Measurements from ENCODE around the gene SHTN1.

Gene SHTN1

GRCh38 chr10:116889066-116889465 is 115.9 kb downstream of the SHTN1 start:
- no peak for DNase-seq (ENCODE audit: low read depth)
- TF ChIP-seq CTCF (IDR thresholded peaks at IDR 0.05; ENCODE audit: control insufficient read depth, insufficient read depth, low read depth, low read length, missing control alignments): no peak
- H3K4me3 ChIP-seq (ENCODE audit: control insufficient read depth, low read depth, low read length): no peak overlapping the region

GRCh38 chr10:116888380-116889055 is 116.5 kb downstream of the SHTN1 start:
- no peak overlapping the region for H3K4me3 ChIP-seq (ENCODE audit: control insufficient read depth, low read depth, low read length)
- DNase-seq (ENCODE audit: low read depth): peak; percentile 54

GRCh38 chr10:116886772-116887171 is 118.2 kb downstream of the SHTN1 start:
- no peak overlapping the region for H3K4me3 ChIP-seq (ENCODE audit: control insufficient read depth, low read depth, low read length)
- TF ChIP-seq CTCF (IDR thresholded peaks at IDR 0.05; ENCODE audit: control insufficient read depth, insufficient read depth, low read depth, low read length, missing control alignments): no peak
- no peak for DNase-seq (ENCODE audit: low read depth)

More at GRCh38 chr10:116888380-116889055, 116.5 kb downstream of the SHTN1 start:
- TF ChIP-seq CTCF (IDR thresholded peaks at IDR 0.05; ENCODE audit: control insufficient read depth, insufficient read depth, low read depth, low read length, missing control alignments): no peak

- no peak for TF ChIP-seq CTCF (IDR thresholded peaks at IDR 0.05; ENCODE audit: control insufficient read depth, insufficient read depth, low read depth, low read length, missing control alignments)
- no peak for DNase-seq (ENCODE audit: low read depth)
- H3K4me3 ChIP-seq (ENCODE audit: control insufficient read depth, low read depth, low read length): no peak overlapping the region
Measured at GRCh38 chr10:116882639-116883038, 122.3 kb downstream of the SHTN1 start.

- no peak for DNase-seq (ENCODE audit: low read depth)
- H3K4me3 ChIP-seq (ENCODE audit: control insufficient read depth, low read depth, low read length): no peak overlapping the region
- TF ChIP-seq CTCF (IDR thresholded peaks at IDR 0.05; ENCODE audit: control insufficient read depth, insufficient read depth, low read depth, low read length, missing control alignments): no peak
Measured at GRCh38 chr10:116880716-116881482, 124.1 kb downstream of the SHTN1 start.

GRCh38 chr10:116879817-116880216 is 125.2 kb downstream of the SHTN1 start:
- no peak for TF ChIP-seq CTCF (IDR thresholded peaks at IDR 0.05; ENCODE audit: control insufficient read depth, insufficient read depth, low read depth, low read length, missing control alignments)
- H3K4me3 ChIP-seq (ENCODE audit: control insufficient read depth, low read depth, low read length): no peak overlapping the region
- no peak for DNase-seq (ENCODE audit: low read depth)
